GM12874 (cell line): Measurements from ENCODE around the gene NIT1.
A peak's percentile ranks its signal among the peaks of the same experiment; 100 is the strongest.

ENCODE experiments used
- TF ChIP-seq, protein P1 (sequence below): IDR thresholded peaks from 2 replicates; pipeline ENCODE4 v1.5.1; 2011; ENCODE audit warnings: low read depth, mild to moderate bottlenecking, control low read depth, low read length, moderate library complexity; ENCODE audit not compliant: insufficient read depth

The NIT1 gene

DNA sequence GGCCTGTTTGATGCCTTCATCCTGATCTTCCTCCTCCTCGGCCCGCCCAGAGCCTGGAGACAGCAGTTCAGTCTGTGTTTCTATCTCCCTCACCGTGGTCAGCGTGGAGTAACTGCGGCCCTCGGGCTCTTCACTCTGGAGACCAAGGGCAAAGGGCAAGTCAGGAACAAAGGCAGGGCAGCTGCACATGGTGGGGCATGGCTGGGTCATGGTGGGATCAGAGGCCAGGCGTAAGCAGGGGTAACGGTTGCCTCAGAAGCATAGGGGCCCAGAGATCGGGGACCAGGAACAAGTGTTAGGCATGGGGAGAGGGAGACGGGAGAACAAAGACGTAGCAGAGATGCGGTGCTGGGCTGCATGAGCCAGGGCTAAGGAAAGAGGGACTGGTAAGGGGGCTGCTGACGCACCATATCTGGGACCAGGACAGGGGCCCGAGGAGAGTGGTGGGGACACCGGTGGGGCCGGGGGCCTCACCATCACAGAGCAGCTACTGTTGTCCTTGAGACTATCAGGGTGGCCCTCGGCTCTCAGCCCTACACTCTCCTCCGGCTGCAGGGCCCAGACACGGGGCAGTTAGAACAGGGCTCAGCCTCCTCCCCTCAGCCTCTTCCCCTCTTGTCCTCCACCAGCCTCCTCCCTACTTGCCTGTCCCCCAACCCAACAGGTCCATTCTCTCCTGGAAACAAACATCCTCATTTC lies 45.0 kb upstream of the NIT1 start:
- TF ChIP-seq, protein P1, sequence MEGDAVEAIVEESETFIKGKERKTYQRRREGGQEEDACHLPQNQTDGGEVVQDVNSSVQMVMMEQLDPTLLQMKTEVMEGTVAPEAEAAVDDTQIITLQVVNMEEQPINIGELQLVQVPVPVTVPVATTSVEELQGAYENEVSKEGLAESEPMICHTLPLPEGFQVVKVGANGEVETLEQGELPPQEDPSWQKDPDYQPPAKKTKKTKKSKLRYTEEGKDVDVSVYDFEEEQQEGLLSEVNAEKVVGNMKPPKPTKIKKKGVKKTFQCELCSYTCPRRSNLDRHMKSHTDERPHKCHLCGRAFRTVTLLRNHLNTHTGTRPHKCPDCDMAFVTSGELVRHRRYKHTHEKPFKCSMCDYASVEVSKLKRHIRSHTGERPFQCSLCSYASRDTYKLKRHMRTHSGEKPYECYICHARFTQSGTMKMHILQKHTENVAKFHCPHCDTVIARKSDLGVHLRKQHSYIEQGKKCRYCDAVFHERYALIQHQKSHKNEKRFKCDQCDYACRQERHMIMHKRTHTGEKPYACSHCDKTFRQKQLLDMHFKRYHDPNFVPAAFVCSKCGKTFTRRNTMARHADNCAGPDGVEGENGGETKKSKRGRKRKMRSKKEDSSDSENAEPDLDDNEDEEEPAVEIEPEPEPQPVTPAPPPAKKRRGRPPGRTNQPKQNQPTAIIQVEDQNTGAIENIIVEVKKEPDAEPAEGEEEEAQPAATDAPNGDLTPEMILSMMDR: no peak

GRCh38 chr1:161073474-161074121 lies 44.3 kb upstream of the NIT1 start:
- TF ChIP-seq, protein P1: 0 out of 2 replicates have a peak, but pooled peaks have one; percentile 14

- TF ChIP-seq, protein P1: no peak
Observed at GRCh38 chr1:161074676-161075368, 43.1 kb upstream of the NIT1 start.

DNA sequence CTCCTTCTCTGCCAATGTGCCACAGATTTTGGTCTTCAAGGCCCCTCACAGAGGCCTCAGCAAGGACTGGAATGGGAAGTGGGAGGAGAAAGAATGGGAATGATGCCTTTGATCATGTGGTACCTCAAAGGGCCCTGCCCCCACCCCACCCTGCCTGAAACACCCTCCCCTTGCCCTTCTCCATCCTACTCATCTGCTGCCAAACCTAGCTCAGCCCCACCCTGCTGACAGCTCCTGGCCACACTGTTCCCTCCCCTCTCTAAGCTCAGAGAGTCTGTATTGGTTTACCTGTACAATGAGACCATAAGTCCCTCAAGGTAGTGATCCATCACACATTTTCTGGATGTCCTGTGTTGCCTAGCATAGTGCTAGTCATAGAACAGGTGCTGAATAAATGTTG lies 41.5 kb upstream of the NIT1 start:
- TF ChIP-seq, protein P1: no peak

- TF ChIP-seq, protein P1: no peak
Observed at GRCh38 chr1:161077426-161077825, 40.5 kb upstream of the NIT1 start.

DNA sequence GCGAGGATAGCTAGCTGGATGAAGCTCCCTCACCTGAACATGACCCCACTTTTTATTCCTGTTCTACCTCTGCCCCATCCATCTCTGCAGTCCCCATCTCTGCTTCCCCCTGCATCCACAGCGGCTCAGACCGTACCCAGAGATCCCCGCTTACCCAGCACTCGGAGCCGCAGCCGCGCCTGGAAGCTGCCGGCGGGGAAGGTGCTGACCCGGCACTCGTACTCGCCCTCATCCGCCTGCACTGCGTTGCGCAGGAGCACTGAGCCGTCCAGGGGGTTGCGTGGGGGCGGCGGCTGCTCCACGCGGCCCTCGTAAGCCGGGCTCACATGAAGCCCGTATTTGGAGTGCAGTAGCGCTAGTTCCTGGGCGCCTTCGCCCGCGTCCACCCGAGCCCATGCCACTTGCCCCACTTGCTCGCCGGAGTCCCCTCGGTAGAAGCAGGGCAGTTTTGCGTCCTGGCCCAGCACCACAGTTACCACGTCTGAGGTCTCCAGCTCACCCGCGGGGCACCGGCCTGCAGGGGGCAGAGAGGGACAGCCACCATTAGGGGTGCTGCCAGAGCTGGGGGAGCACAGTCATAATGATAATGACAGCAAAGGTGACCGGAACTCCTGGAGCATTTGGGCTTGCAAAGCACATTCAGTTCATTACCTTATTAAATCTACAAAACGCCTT lies 38.3 kb upstream of the NIT1 start:
- TF ChIP-seq, protein P1: peak; percentile 26; the same call in 1 of the 2 replicates
